Measurements from ENCODE around the gene DBN1. TPM values are rescaled to one million over a fixed set of nuclear protein-coding genes. Genes with fewer than 3 reads are reported as not detected.

DBN1 gene
- polyA plus RNA-seq, 1 donor (not counting 4 experiments of a cell fraction or from before 2014, with no cell fraction given), result 59.4 TPM

- no peak for FAIRE-seq
Measured at GRCh38 chr5:177442066-177442826, 31.2 kb downstream of the DBN1 start.

DNA sequence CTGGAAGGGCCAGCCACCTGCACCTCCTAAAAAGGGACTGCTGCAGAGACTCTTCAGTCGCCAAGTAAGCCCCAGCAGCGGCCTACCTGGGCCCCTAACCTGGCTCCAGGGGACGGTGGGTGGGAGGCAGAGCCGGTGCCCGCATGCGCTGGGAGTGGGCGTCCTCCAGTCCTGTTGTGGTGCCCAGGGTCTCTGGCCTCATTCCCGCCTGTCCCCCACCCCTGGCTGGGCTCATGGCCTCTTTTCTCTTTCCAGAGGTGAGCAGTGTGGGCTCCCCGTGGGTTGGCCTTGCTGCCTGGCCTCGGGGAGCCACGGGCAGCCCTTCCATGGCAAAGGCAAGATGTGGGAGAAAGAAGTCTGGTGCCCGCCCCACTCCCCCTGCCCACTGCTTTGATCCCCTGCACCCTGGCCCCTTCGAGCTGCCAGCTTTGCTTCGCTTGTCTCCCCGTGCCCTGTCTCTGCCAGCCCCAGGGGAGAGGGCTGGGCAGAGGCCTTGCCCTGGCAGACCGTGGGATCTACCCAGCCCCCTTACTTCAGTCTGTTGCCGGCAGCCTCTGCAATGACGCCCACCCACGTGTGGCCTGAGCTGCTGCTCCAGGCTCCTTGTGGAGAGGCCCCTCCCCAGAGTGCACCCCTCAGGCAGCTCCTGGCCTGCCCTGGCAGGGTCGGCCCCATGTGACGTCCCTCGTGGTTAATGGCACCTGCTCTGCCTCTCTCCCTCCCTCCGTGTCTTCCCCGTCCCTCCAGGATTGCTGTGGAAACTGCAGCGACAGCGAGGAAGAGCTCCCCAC lies 32.2 kb downstream of the DBN1 start:
- H3K4me3 ChIP-seq (ENCODE audit: control insufficient read depth in 2 of 3, extremely low read depth in 1 of 3, insufficient read depth in 2 of 3, low read depth in 1 of 3, low read length in 3 of 3), result no peak overlapping the region
- no peak overlapping the region for H3K9ac ChIP-seq (ENCODE audit: control insufficient read depth, extremely low read depth, insufficient read depth, low read length)
- no peaks in the 10 kb centered on the region for H3K9me3 ChIP-seq (ENCODE audit: control insufficient read depth, low read depth, low read length)
- H3K4me2 ChIP-seq (ENCODE audit: control insufficient read depth, extremely low read depth, insufficient read depth, low read depth, low read length), result no peak overlapping the region
- no peaks in the 10 kb centered on the region for H4K20me1 ChIP-seq (ENCODE audit: control insufficient read depth, extremely low read depth, insufficient read depth, low read length)
- DNase-seq (ENCODE audit: low read depth, low spot score) (no peak), FAIRE-seq (no peak)
- TF ChIP-seq EZH2 (IDR thresholded peaks at IDR 0.05; ENCODE audit: low read length), result no peak
- TF ChIP-seq, protein P1, sequence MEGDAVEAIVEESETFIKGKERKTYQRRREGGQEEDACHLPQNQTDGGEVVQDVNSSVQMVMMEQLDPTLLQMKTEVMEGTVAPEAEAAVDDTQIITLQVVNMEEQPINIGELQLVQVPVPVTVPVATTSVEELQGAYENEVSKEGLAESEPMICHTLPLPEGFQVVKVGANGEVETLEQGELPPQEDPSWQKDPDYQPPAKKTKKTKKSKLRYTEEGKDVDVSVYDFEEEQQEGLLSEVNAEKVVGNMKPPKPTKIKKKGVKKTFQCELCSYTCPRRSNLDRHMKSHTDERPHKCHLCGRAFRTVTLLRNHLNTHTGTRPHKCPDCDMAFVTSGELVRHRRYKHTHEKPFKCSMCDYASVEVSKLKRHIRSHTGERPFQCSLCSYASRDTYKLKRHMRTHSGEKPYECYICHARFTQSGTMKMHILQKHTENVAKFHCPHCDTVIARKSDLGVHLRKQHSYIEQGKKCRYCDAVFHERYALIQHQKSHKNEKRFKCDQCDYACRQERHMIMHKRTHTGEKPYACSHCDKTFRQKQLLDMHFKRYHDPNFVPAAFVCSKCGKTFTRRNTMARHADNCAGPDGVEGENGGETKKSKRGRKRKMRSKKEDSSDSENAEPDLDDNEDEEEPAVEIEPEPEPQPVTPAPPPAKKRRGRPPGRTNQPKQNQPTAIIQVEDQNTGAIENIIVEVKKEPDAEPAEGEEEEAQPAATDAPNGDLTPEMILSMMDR (optimal IDR thresholded peaks at IDR 0.05 in 1 of 3, IDR thresholded peaks at IDR 0.05 in 1 of 3, conservative IDR thresholded peaks at IDR 0.05 in 1 of 3; ENCODE audit: extremely low read depth in 1 of 3, insufficient read depth in 2 of 3, low read length in 3 of 3), result no peak
- H3K27ac ChIP-seq (ENCODE audit: control insufficient read depth, insufficient read depth, low read length), result no peak overlapping the region
- no peaks in the 10 kb centered on the region for H3K27me3 ChIP-seq (ENCODE audit: control insufficient read depth, extremely low read depth, insufficient read depth, low read length)
- H3K36me3 ChIP-seq (ENCODE audit: control insufficient read depth in 2 of 2, extremely low read depth in 1 of 2, insufficient read depth in 2 of 2, low read length in 2 of 2), result peaks cover 4 to 17% of the 10 kb centered on the region in 2 experiments
- H3K79me2 ChIP-seq (ENCODE audit: control insufficient read depth, insufficient read depth, low read length), result no peaks in the 10 kb centered on the region
- dilution Hi-C loops (cut with MboI; ENCODE audit: extremely low pct_ligation_motif_present, low sequenced_read_pairs), result no loop called here
- H3K4me1 ChIP-seq (ENCODE audit: control insufficient read depth, extremely low read depth, insufficient read depth, low read length), result peaks cover 40% of the 10 kb centered on the region
- no peaks in the 10 kb centered on the region for H3K9me1 ChIP-seq (ENCODE audit: control insufficient read depth, extremely low read depth, insufficient read depth, low read length)
- no peak overlapping the region for H2AFZ ChIP-seq (ENCODE audit: control insufficient read depth, low read length)

More at GRCh38 chr5:177442066-177442826, 31.2 kb downstream of the DBN1 start:
- Histone ChIP-seq H3K4me3 (ENCODE audit: control insufficient read depth in 2 of 3, extremely low read depth in 1 of 3, insufficient read depth in 2 of 3, low read depth in 1 of 3, low read length in 3 of 3) (no peak overlapping the region), H3K79me2 (ENCODE audit: control insufficient read depth, insufficient read depth, low read length) (no peaks in the 10 kb centered on the region), H2AFZ (ENCODE audit: control insufficient read depth, low read length) (no peak overlapping the region), H3K4me2 (ENCODE audit: control insufficient read depth, extremely low read depth, insufficient read depth, low read depth, low read length) (no peak overlapping the region), H3K9ac (ENCODE audit: control insufficient read depth, extremely low read depth, insufficient read depth, low read length) (peak overlapping the region; percentile 3), H3K27ac (ENCODE audit: control insufficient read depth, insufficient read depth, low read length) (no peak overlapping the region), H3K36me3 (ENCODE audit: control insufficient read depth in 2 of 2, extremely low read depth in 1 of 2, insufficient read depth in 2 of 2, low read length in 2 of 2) (peaks cover 2 to 13% of the 10 kb centered on the region in 2 experiments), H3K9me3 (ENCODE audit: control insufficient read depth, low read depth, low read length) (no peaks in the 10 kb centered on the region), H3K9me1 (ENCODE audit: control insufficient read depth, extremely low read depth, insufficient read depth, low read length) (no peaks in the 10 kb centered on the region), H3K4me1 (ENCODE audit: control insufficient read depth, extremely low read depth, insufficient read depth, low read length) (peaks cover 41% of the 10 kb centered on the region), H3K27me3 (ENCODE audit: control insufficient read depth, extremely low read depth, insufficient read depth, low read length) (no peaks in the 10 kb centered on the region), H4K20me1 (ENCODE audit: control insufficient read depth, extremely low read depth, insufficient read depth, low read length) (no peaks in the 10 kb centered on the region)
- TF ChIP-seq, protein P1 (optimal IDR thresholded peaks at IDR 0.05 in 1 of 3, IDR thresholded peaks at IDR 0.05 in 1 of 3, conservative IDR thresholded peaks at IDR 0.05 in 1 of 3; ENCODE audit: extremely low read depth in 1 of 3, insufficient read depth in 2 of 3, low read length in 3 of 3), result no peak
- no peak for TF ChIP-seq EZH2 (IDR thresholded peaks at IDR 0.05; ENCODE audit: low read length)
- no peak for DNase-seq (ENCODE audit: low read depth, low spot score)
- dilution Hi-C loops (cut with MboI; ENCODE audit: extremely low pct_ligation_motif_present, low sequenced_read_pairs), result no loop called here
